GM18505 (cell line): ENCODE data around the gene CCDC85C.

Source experiments
- ATAC-seq: cut with Tn5 transposase; IDR thresholded peaks from one replicate; pipeline ENCODE4 v1.9.1; 2021; ENCODE audit not compliant: unreplicated experiment
- POLR2A ChIP-seq: IDR thresholded peaks from 4 replicates; pipeline ENCODE4 v1.6.1; 2011; ENCODE audit warnings: borderline replicate concordance; ENCODE audit not compliant: insufficient read depth, insufficient read length; ENCODE audit errors: extremely low read depth

Gene CCDC85C

DNA sequence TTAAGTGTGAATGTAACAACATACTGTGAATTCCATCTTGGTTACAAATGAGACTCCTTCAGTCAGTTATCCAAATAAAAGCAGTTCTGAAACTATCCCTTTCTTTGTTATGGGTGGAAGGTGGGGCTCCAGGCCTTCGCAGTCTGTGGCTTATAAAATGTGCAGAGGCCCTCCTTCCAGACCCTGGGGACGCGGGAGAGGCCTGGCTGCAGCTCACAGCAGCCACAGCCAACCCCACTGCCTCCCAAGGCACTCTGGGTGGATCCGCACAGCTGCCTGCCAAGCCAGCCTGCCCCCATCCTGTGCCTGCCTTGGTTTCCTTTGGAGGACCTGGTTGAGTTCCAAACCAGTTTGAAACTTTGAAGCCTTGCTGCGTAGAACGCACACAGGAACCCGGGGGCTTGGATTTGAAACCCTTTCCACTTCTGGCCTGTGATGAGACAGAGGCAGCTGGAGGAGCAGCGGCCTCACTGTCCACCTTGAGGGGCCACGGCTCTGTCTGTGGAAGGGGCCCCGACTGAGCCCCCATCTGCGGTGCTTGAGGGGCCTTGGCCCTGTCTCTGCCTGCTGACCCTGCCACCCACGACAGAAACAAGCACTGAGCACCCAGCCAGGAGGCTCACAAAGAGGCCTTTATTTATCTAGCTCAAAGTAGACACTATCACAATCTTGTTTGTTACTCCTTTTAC is 92.4 kb downstream of the CCDC85C start:
- no peak for ATAC-seq
- TF ChIP-seq POLR2A = no peak

DNA sequence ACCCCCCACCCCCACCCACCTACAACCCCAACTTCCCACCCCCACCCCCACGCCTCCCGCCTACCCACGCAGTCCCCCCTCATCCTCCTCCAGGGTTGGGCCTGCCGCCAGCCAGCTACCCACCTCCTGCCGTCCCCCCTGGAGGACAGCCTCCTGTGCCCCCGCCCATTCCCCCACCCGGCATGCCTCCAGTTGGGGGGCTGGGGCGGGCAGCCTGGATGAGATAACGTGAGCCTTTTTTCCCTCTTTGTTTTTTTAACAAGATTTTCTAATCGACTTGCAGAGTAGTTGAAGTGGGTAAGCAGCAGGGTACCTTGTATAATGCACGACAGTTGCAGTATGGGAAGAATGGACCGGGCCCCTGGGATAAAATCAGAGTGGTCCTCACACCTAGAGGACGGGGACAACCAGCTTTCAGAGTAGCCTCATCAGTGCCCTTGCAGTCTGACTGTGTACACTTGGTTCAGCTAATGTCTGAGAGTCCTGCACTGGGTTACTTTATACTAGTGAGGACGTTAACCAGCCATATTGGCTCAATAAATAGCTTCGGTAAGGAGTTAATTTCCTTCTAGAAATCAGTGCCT is 93.4 kb downstream of the CCDC85C start:
- TF ChIP-seq POLR2A = no peak
- no peak for ATAC-seq

GRCh38 chr14:99509871-99510555 is 94.0 kb downstream of the CCDC85C start:
- ATAC-seq = no peak

DNA sequence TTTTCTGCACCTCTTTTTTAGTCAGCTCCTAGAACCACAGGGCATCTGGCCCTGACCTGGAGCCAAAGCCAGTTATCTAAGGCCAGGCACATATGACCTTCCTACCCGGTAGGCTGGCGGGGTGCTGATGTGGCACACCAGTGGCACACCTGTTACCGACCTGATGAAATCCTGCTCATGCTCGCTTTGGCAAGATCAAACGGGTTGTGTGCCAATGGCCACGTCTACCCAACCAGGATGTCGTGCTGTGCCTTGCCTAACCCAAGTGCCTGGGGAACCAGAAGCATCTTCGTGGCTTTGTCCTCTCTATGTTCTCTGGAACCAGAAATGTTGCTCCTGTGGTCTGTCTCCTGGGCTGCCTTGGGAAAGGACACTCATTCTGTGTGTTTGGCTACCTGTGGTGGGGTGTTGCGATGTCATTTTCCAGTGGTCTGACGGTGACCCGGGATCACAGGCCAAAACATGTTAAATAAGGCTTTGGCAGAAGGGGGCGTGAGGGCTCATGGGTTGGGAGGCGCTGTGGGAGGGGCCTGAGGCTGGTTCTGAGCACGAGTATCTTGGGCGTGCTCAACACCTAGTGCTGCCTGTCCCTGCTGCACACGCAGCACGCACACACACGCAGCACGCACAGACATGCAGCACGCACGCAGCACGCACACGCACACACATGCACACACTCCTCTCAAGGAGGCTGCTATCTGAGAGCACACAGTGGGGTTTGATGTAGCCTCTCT is 94.9 kb downstream of the CCDC85C start:
- TF ChIP-seq POLR2A = no peak
- no peak for ATAC-seq

More at GRCh38 chr14:99509871-99510555, 94.0 kb downstream of the CCDC85C start:
- no peak for TF ChIP-seq POLR2A

DNA sequence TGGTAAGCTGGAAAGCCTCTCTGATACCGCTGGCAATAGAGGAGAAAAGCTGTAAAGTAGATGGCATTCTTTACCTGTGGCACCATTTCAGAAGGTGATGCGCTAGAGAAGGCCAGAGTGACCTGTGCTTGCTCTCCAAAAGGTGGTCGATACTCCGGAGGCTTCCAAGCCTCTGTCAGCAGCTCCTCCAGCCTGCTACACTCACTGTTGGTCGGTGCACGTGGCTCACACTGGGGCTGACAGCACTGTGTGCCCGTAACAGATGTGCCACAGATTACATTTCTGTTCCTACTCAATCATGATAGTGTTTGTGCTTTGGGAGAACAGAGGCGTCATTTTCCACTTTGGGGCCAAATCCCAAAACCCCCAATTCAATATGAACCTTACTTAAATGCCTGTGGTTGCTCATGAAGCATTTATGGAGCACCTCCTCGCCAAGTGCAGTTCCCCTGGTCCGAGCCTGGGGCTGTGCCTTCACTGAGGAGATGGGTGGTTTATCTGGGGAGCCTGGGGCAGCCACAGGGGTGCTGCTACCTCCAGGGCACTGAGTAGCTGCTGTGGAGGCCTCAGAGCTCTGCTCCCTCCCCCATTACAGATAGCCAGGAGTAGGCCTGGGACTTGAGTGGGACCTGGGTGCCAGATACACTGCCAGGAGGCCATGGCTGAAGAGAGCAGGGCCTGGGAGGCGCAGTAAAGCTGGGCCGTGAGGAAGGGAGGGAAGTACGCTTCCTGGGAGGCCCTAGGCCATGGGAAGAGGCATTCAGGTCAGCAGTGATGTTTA is 96.0 kb downstream of the CCDC85C start:
- TF ChIP-seq POLR2A = no peak
- no peak for ATAC-seq

DNA sequence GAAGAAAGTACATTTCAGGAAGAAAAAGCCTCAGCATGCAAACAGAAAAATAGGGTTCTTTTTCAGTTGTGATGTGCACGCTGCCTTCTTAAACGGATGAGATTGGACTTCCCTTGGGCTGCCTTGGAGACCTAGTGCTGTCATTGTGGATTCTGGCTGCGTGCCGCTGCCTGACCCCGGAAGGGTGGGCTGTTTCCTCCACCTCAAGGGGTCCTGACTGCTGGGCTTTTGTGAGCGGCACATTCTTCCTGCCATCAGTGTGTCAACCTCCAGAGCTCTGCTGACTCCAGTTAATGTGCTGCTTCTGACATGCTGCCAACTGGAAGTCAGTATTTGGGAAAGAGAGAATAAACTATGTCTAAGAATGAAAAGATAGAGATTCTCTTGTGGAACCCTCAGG is 97.7 kb downstream of the CCDC85C start:
- no peak for ATAC-seq
- TF ChIP-seq POLR2A = no peak

- no peak for ATAC-seq
- TF ChIP-seq POLR2A = no peak
Measured at GRCh38 chr14:99505089-99505488, 98.9 kb downstream of the CCDC85C start.

DNA sequence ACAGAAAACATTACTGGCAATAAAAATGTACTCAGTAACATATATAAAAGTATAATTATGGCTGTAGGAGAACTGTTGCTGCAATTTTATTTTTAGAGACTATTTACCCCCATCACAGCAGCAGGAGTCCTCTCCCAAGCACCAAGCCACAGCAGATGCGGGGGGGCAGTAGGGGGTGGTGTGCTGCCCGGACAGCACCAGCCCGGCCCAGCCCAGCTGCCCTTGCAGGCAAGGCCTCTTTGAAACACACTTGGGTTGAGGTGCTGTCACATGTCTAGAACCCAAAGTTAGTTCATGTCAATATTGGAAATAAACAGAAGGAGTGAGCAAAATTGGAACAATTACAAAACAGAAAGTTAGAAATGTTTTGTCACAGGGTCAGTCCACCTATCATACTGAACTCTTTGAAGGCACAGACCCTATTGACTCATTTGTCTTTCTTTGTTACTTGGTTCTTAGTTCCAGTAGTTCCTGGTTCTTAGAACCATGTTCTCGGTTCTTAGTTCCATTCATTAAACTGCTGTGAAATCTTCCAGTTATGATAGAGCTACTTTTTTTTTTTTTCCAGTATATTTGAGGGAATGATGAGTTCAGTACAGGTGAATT is 100.1 kb downstream of the CCDC85C start:
- no peak for ATAC-seq
- TF ChIP-seq POLR2A = no peak

- TF ChIP-seq POLR2A = no peak
Measured at GRCh38 chr14:99502989-99503421, 101.0 kb downstream of the CCDC85C start.

DNA sequence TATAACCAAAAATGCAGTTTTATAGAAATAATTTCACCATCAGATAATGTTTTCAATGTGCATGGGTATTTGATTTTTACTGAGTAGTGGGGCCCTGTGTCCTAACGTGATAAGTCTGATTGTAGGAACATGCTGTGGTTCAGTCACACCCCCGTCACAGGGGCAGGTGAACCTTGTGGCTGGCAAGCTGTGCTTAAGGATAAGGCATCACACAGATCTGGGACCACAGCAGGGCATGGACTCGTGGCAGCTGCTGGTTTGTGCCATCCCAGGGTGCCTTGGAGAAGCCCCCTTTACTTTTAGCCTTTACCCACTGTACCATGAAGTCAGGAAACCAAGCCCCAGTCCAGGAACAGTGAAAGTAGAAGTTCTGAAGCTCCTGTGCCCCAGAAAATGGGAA is 106.1 kb downstream of the CCDC85C start:
- no peak for ATAC-seq
- no peak for TF ChIP-seq POLR2A

More at GRCh38 chr14:99502989-99503421, 101.0 kb downstream of the CCDC85C start:
- ATAC-seq = no peak

- no peak for ATAC-seq
- TF ChIP-seq POLR2A = no peak
Measured at GRCh38 chr14:99497341-99497740, 106.7 kb downstream of the CCDC85C start.

GRCh38 chr14:99484106-99484505 is 119.9 kb downstream of the CCDC85C start:
- TF ChIP-seq POLR2A = no peak
- ATAC-seq = no peak
